Measurements from ENCODE around the gene THTPA. TPM values are rescaled to one million over a fixed set of nuclear protein-coding genes. Genes with fewer than 3 reads are reported as not detected.

Gene THTPA, protein sequence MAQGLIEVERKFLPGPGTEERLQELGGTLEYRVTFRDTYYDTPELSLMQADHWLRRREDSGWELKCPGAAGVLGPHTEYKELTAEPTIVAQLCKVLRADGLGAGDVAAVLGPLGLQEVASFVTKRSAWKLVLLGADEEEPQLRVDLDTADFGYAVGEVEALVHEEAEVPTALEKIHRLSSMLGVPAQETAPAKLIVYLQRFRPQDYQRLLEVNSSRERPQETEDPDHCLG
- 8.2 TPM for polyA plus RNA-seq (2012; ENCODE audit: insufficient read depth, insufficient read length)

DNA sequence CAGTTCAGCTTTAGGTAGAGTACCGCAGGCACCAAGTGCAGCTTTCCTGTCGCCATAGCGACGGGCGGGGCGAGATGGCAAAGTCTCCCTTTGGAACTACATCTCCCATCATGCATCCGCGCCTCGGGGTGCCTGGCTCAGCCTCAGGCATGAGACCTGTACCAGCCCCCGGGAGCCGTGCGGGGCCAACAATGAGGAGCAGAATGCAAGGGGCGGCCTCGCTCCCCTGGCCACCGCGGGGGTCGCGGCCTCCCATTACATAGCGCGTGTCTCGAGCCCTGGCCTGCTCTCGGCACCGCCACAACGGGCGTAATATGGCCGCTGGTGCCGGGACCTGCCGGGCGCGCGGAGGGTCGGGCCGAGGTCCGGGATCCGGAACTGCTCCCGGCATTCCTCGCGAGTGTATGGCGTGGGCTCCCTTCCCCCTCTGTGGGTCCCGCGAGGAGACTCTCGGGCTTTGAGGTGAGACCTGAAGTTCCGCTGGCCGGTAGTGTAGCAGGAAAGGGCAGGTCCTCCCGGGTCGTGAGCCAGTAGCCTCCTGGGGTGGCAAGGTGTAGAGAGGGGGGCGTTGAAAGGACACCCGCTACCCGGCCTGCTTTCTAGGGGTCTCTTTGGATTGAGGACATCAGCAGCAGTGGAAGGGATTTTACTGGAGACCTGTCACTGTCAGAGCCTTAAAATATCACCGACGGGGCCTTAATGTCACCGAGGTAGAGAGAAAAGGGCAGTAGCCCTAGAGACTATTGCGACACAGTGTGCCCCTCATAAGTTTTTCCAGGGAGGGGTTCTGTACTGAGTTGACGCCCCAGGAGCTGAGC lies at the start of gene THTPA:
THTPA (plus strand) TSS at position 390 of the 818 bp plus-strand sequence. CDS start 487 bp downstream, outside the sequence.
- peak within 1 kb of the TSS; percentile 84 for H3K4me3 ChIP-seq (ENCODE audit: low read length)
- peak; percentile 88 for DNase-seq (ENCODE audit: low read depth, low spot score)

DNA sequence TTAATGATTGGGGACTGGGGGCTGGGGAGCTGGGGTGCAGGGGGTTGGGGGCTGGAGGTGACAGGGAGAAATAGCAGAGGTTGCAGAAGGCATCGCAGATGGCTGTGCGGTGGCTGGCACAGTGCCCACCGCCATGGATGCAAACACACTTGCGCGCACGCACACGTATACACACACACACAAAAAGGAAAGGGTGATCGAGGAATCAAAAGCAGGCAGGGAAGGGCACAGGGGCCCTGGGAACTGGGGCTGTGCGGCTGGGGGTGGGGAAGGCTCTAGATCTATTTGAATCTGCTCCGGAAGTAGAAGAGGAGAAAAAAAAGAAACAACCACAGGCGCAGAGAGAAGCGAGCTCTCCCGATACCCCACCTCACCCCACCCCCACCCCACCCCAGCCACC lies 43.9 kb upstream of the THTPA start:
- no peak overlapping the region for H3K4me3 ChIP-seq (ENCODE audit: low read length)
- no peak for DNase-seq (ENCODE audit: low read depth, low spot score)

DNA sequence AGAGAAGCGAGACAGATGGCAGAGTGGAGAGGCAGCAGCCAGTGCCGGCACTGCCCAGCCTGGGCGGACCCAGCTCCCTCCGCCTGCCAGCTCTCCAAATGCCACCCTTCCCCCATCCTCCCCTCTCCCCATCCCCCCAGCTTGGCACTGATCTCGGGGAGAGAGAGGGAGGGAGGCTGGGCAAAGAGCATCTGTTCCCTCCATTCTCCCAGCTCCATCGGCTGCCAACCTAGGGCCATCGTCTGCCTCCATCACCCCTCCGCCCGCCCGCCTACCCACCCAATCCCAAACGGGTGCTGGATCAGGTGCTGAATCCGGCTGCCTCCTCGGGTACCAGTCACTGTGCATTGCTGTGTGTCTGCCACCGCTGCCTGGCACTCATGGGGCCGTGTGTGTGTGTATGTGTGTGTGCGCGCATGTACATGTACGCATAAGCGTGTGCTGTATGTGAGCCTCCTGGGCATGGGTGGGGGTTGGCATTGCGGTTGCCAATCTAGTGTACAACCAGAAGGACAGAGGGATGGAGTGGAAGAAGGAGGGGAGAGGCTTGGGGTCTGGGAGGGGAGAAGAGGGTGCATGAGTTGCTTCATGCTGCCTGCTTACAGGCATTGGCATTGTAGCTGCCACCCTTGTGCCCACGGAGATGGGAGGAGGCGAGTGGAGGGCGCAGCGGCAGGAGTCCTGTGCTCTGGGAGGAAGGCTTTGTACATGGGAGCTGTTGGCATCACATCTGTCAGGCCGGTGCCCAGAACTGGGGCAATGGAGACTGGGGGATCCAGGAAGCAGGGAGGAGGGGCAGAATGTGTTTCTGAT lies 42.9 kb upstream of the THTPA start:
- no peak for DNase-seq (ENCODE audit: low read depth, low spot score)
- H3K4me3 ChIP-seq (ENCODE audit: low read length) = no peak overlapping the region

DNA sequence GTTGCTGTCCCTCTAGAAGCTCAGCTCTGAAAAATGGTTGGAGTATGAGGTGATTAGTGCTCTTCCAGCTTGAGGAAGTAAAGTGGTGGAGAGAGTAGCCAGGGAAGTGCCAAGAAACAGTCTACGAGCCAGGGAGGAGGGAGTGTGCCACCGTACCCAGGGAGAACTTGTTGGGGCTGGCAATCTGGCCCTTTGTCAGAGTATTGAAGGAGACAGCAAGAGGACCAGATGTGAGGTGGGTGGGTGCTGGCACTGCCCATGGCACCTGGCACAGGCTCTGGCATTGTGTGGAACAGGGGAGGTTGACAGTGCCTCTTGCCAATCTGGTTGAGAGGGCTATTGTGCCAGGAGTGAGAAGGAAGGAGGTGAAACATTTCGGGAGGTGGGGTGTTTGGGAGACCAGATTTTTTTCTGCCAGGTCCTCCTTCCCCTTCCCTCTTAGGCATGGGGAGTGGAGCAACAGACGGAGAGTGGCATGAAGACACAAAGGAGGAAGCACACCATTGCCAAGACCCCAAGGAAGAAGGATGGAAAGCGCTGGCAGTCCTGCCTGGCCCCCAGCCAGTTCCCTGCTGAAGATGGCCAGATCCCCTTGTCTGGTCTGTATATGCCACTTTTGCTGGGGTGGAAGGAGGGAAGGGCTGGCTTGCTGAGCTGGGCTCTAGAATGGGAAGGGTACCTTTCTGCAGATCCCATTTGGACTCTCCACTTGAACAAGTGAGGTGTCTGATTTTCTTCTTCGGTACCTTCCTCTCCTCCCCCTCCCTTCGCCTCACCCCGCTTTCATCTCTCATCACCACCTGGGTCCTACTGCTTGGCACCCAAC lies 42.0 kb upstream of the THTPA start:
- no peak for DNase-seq (ENCODE audit: low read depth, low spot score)
- no peak overlapping the region for H3K4me3 ChIP-seq (ENCODE audit: low read length)

DNA sequence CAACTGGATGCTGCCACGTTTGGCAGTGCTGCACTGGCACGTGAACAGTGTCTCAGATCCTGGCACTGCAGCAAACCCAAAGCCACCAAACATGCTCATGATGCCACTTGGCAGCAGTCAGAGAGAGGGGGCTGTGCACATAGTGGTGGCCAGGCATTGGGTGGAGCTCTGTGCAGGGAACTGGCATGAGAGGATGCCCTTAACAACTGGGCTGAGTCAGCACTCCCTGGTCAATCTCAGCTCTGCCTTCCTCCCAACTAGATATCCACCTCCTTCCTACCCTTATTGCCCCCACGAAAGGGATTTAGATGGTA lies 41.5 kb upstream of the THTPA start:
- no peak for DNase-seq (ENCODE audit: low read depth, low spot score)
- no peak overlapping the region for H3K4me3 ChIP-seq (ENCODE audit: low read length)

DNA sequence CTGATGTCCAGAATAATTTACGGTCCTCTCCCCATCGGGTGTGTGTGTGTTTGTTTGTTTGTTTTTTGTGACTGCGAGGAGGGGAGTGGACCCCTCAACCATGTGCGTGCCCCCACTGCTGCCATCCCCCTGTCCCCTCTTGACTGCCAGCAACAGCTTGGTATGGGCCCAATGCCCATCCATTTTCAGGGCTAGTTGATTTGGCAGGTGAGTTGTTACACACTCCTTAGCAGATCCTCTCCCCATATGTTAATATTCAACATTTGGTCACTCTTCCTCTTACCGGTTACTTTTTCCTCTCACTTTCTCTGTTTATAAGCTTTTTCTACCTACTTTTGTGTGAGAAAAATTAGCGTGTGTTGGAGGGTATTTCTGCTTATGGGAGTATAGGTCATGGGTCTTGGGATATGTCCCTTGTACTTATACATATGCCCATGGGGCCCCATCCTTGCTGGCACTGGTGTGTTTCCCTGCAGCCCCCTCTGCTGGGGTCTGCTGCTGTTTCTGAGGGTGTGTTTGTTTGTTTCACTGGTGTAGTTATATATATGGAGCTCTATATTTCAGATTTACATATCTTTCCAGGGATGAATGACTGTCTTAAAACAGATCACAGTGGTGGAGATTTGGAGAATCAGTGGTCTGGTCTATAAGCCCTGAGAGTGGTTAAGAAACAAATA lies 38.3 kb upstream of the THTPA start:
- H3K4me3 ChIP-seq (ENCODE audit: low read length) = no peak overlapping the region
- no peak for DNase-seq (ENCODE audit: low read depth, low spot score)

DNA sequence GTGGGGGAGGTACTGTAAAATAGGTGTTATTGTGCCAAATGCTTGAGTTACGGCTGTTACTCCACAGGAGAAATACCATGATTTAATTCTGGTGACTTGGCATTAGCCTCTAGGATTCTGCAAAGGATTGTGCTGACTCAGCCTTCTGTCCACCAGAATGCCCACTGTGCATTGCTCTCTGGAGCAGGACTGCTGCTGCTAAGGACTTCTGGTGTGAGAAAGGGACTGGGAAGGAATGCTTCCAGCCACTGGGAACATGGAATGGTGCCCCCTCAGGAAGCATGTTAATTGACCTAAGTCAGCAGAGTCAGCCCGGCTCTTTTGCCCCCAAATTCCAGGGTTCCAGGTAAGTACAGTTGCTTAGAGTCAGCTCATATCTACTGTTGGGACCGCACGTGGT lies 37.4 kb upstream of the THTPA start:
- no peak overlapping the region for H3K4me3 ChIP-seq (ENCODE audit: low read length)
- no peak for DNase-seq (ENCODE audit: low read depth, low spot score)

DNA sequence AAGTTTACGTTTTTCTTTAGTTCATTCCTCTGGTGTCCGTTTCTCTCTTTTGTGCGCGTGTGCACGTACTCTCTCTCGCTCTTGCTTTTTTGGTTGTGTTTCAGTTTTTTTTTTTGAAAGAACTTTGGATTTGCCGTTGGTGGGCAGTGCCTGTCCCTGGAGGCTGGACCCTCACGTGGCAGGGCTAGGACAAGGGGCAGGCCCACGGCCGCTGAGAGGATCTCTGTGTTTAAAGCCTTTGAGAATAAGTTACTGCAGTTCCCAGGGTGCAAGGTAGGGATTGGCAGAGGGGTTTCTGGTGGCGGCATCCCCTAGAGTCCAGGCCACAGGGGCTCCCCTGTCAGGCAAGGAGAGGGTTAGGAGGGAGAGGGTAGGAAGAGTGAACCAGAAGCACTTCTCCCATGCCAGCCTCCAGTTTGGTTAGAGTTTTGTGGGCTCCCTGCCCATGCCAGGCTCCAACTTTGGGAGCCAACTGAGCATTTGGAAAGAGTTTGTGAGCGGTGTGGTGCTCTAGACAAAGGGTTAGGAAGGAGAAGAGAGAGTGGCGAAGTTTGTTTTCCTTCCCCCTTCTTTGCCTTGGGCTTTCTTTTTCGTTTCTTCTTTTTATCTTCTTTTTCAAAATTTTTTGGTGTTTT lies 35.1 kb upstream of the THTPA start:
- H3K4me3 ChIP-seq (ENCODE audit: low read length) = no peak overlapping the region
- DNase-seq (ENCODE audit: low read depth, low spot score) = no peak

DNA sequence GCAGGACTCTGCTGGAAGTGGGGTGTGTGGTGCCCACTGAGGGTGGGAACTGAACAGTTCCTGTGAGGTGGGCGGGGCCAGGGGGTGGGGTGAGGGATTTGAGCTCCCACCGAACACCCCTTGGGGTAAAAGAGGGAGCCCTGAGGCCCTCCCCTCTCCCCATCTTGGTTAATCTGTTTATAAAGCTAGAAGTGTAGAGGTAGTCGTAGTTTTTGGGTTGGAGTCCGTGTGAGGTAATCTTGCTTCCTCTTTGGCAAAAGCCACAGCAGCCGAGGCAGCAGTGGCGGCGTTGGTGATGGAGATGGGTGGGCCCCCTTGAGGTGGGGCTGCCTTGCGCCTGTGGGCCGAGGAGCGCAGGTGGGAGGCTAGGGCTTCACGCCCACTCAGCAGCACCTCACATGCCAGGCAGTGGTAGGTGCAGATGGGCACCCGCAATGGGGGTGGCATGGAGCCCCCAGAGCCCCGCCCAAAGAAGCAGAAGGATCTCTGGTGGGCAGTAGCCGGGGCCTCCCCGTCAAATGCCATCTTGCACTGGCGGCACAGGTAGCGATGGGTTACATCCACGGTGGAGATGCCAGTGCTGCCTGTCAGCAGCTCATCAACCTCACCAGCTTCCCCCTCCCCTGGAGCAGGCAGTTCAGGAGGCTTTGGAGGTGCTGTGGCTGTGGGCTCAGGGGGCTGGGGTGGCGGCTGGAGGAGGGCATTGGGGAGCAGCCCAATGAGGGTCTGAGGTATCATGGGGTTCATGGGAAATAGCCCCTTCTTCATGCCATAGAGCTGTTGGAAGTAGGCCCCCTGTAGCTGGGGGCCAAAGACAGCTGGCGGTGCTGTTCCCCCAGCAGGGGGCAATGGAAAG lies 34.1 kb upstream of the THTPA start:
- no peak for DNase-seq (ENCODE audit: low read depth, low spot score)
- no peak overlapping the region for H3K4me3 ChIP-seq (ENCODE audit: low read length)

DNA sequence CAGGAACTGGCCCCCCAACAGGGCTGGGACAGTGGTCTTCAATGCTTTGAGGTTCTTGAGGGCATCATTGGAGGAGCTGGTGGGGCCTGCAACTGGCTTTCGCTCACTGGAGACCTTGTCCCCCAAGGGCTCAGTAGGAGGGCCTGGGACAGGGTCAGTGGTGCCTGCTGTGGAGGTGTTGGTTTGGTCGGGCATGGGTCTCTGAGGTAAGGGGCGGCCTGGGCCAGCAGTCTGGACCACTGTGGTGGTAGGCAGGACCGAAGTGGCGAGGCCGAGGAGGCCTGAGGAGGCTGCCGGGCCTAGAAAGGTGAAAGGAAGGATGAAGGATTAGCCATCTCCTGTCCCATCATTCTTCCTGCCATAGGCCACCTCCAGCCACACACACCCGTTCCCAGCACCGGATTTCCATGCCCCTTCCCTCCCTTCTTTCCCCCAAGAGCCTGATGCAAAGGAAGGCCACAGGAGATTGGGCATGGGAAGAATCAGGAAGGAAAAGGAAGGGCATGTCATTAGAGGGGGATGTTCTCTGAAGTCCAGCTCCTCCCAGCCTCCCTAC lies 33.4 kb upstream of the THTPA start:
- DNase-seq (ENCODE audit: low read depth, low spot score) = no peak
- H3K4me3 ChIP-seq (ENCODE audit: low read length) = no peak overlapping the region

DNA sequence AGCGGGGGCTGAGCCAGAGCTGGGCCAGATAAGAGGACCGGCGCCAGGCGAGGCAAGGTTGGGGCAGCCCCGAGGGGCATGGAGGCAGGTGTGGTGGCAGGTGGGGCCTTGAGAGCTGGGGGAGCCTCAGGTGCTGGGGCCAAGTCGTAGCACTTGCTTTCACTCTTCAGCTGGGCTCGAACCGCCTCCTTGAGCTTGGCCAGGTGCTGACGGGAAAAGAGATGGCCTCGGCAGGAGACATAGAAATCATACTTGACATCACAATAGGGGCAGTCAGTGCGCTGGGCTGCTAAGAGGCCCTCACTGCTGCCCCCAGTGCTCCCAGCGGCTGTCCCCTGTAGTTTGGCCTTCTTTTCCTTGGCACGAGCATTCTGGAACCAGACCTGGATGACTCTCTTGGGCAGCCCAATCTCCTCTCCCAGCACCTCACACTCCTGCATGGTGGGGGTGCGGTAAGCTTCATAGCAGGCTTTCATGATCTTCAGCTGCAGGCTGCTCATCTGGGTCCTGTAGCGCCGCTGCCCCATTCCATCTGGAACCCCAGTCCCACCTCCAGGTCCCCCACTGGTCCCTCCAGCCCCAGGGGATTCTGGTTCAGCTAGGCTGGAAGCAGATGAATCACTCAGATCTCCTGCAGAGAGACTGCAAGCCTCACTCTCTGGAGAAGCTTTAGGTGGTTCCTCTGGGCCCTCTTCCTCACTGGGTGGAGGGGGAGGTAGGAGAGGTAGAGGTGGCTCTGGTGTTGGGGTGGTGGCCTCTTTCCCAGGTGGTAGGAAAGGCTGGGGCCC lies 32.6 kb upstream of the THTPA start:
- DNase-seq (ENCODE audit: low read depth, low spot score) = no peak

DNA sequence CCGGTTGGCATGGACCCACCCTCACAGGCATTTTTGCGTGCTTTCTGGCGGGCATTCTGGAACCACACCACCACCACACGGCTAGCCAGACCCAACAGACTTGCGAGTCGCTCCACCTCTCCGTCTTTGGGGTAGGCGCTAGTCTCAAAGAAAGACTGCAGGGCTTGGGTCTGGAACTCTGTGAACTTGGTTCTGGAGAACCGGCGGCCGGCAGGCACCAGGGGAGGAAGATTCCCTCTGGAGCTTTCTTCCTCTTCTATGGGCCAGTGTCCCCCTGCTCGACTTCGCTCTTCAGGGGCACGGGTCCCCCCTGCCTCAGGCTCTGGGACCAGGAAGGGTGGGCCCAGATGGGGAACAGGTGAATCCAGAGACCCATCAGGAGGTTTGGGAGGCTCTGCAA lies 31.1 kb upstream of the THTPA start:
- H3K4me3 ChIP-seq (ENCODE audit: low read length) = no peak overlapping the region
- DNase-seq (ENCODE audit: low read depth, low spot score) = no peak

More for the DNA sequence above, 32.6 kb upstream of the THTPA start:
- no peak overlapping the region for H3K4me3 ChIP-seq (ENCODE audit: low read length)

DNA sequence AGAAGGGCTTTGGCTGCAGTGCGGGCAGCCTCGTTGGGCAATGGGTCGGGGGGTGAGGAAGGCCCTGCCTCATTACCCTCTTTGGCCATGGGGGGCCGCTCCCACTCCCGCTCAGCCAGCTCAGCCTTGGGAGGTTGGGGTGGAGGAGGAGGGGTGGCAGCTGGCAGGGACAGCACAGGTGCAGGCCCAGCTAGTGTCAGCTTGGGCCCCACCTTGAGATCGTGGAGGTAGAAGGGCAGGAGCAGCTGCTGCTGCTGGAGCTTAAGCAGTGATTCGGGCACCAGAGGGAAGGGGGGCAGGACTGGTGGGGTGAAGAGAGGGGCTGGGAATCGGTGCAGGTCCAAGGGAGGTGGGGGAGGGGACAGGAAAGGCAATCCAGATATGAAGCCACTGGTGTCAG lies 30.5 kb upstream of the THTPA start:
- no peak overlapping the region for H3K4me3 ChIP-seq (ENCODE audit: low read length)
- no peak for DNase-seq (ENCODE audit: low read depth, low spot score)

DNA sequence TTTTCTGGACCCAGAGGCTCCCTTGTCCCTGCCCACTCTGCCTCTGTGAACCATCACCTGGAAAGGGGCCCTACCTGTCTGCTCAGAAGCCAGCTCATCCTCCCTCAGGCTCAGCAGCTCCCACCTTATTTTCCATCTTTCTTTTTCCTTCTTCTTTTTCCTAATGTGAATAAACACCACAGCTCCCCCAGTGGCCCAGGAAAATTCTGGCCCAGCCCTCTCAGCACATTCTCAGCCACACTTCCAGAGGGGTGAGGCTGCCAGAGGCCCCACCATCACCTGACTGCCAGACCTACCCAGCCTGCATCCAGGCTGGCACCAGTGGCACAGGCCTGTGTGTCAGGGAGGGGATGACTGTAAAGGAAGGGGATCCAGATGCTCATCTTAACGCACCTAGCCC lies 27.5 kb upstream of the THTPA start:
- H3K4me3 ChIP-seq (ENCODE audit: low read length) = no peak overlapping the region
- no peak for DNase-seq (ENCODE audit: low read depth, low spot score)

DNA sequence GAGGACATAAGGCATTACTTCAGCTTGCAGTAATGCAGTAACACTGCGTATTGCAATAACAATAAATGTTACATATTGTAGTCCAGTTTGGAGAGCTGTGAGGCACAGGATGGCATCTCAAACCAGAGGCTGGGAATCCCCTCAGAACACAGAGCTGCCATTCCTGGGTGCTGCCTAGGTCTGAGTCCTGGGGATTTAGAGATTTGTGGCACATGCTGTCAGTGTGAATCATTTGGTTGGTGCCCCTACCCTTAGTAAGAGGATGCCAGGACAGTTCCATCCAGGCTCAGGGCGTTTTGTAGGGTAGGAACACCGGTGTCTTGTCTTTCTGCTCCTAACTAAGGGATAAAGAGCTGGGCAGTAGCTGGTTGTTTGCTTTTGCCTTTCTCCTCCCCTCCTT lies 27.1 kb upstream of the THTPA start:
- no peak overlapping the region for H3K4me3 ChIP-seq (ENCODE audit: low read length)
- DNase-seq (ENCODE audit: low read depth, low spot score) = no peak

DNA sequence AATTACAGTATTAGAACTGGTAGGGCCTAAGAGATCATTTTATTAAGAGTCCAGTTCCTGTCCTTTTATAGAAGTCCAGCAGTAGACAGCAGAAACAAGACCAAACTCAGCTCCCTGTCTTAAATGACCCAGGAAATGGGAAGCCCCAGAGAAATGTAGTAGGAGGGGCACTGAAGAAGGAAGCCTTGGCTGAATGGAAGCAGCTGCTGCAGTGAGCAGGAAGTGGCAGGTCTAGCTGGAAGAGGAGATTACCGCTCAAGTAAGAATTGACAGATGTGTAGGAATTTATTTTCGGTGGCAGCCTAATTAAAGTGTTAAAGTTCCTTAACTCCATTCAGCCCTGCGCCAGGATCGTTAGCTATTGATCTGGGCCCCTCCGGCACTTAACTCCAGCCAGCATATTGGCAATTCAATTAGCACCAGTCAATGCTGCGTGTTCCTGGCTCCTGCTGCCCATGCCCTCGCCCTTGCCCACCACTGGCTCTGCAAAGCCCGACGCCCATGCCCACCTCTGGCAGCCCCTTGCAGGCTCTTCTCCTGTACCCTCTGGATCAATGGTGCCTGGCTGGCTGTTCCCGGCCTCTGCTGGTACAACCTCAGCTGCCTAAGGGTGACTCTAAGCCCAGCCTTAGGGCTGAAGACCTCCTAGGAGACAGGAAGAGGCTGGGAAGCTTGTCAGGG lies 25.6 kb upstream of the THTPA start:
- DNase-seq (ENCODE audit: low read depth, low spot score) = peak; percentile 41
- H3K4me3 ChIP-seq (ENCODE audit: low read length) = no peak overlapping the region
